Measurements from ENCODE around the gene TSSK3.

Gene TSSK3

DNA sequence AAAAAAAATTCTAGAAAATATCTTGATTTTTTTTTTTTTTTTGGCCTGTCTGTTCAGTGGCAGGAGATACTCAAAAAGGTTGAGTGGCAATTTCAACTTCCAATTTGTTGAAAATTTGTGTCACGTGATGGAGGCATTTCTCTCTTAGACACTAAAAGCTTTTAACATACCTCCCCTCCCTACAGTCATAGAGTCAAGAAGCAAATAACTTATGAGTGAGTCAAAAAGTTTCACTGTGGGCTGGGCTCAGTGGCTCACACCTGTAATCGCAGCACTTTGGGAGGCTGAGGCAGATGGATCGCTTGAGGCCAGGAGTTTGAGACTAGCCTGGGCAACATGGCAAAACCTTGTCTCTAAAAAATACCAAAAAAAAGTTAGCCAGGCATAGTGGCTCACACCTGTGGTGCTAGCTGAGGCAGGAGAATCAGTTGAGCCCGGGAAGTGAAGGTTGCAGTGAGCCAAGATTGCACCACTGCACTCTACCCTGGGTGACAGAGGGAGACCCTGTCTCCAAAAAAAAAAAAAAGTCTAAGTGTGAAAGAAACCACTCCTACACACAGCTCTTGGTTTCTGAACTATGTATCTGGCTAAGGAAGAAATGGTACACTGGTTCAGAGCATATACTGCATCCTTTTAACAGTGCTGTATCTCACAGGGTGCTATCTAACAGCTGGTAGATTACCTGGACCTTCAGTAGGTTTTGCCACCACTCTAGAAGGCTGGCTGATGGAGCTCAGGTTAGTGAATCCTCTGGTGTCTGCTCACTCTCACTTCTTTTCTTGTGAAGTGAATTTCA is 43.5 kb downstream of the TSSK3 start:
- DNase-seq, result no peak

DNA sequence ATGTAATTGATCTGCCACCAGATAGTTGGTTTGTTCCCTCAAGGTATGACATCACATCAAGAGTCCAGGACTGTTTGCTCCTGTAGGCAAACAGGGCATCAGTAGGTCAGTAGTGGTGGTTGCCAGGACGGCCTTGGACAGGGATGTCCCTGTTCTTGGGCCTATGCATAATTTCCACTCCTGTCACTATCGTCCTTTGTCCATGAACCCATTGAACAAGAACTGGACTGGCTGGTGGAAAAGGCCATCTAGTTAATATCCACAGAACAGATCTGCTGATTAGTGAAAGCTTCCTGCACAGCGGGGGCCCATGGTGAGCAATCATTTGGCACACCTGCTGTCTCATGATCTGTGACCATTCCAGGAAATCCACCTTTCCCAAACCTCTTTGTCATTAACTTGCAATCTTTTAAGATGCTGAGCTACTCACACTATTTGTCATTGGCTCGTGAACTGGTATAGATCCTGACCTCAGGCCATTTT is 44.3 kb downstream of the TSSK3 start:
- no peak for DNase-seq

DNA sequence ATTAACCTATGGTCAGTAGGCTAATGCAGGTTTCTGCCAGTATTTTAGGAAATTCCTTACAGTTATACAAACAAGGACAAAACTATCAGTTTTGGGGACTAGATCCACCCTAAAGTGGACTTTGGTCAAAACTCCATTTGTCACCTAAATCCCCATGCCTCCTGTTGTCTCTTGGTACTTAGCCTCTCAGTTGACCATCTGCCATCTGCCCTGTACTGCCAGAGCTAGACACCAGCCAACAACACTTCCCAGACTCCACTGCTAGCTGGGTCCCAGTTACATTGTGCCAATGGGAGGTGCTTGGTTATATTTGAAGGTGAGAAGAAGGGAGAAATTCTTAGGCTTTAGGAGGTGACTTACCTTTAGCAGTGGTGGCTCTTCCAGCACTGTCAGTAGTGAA is 48.9 kb downstream of the TSSK3 start:
- DNase-seq, result no peak

DNA sequence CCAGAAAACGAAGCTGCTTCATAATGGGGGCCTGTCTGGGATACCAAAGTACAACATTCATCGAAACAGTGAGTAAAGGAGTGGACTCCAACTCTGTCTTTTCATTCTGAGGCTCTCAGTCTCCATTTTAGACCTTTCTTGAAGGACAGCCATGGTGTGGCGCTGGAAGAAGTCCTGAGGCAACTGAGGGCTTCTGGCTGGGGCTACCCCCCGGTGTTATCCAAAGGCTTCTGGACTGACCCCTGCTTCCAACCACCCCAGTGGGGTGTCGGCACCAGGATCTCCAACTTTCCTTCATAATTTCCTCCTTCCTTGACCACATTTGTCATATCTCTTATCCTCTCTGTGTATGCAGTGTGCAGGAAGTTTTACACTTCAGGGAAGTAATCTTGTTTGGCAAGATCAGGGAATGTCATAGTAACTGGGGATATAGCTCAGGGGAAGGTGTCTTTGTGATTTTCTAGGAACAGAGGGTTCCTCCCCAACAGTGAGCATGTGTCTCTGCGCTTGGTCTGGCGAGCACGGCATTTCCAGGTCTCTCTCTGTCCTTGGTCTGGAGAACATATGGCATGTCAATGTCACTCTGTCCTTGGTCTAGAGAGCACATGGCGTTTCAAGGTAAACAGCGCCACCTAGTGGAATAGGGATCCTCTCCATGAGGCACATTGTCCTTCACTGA is 51.3 kb downstream of the TSSK3 start:
- DNase-seq, result peak; percentile 81

Data from CD4-positive, alpha-beta T cell treated with Interleukin-6 for 4 hours (primary cell).